Hepatocyte (in vitro differentiated cells): Measurements from ENCODE around the gene GNPTG. TPM values are rescaled to one million over a fixed set of nuclear protein-coding genes. Genes with fewer than 3 reads are reported as not detected.

Experiments
- DNase-seq: peaks from one replicate; pipeline ENCODE4 v3.0.0-alpha.2; 2016; ENCODE audit warnings: low spot score
- H2AFZ ChIP-seq: fragments of 200-600 bp; sonication (generic); 2 replicates; pipeline ENCODE4 v1.6.0; 2016; ENCODE audit warnings: antibody characterized with exemption, mild to moderate bottlenecking
- H3K27ac ChIP-seq: fragments of 200-600 bp; sonication (generic); 2 replicates; pipeline ENCODE4 v1.5.1; 2016; ENCODE audit warnings: mild to moderate bottlenecking
- H3K27me3 ChIP-seq: fragments of 200-600 bp; sonication (generic); 2 replicates; pipeline ENCODE4 v1.6.1; 2016
- H3K36me3 ChIP-seq: fragments of 200-600 bp; sonication (generic); replicated peaks from 2 replicates; pipeline ENCODE4 v1.5.1; 2016; ENCODE audit warnings: low read depth; ENCODE audit not compliant: insufficient read depth
- H3K4me1 ChIP-seq: fragments of 200-600 bp; sonication (generic); 2 replicates; pipeline ENCODE4 v1.5.1; 2016; ENCODE audit warnings: mild to moderate bottlenecking, moderate library complexity; ENCODE audit not compliant: insufficient read depth
- H3K4me2 ChIP-seq: fragments of 200-600 bp; sonication (generic); 2 replicates; pipeline ENCODE4 v1.6.0; 2016
- H3K4me3 ChIP-seq: fragments of 200-600 bp; sonication (generic); 2 replicates; pipeline ENCODE4 v1.5.1; 2016; ENCODE audit warnings: mild to moderate bottlenecking
- H3K79me2 ChIP-seq: fragments of 200-600 bp; sonication (generic); 2 replicates; pipeline ENCODE4 v1.6.0; 2017; ENCODE audit warnings: mild to moderate bottlenecking
- H3K9me2 ChIP-seq: fragments of 200-600 bp; sonication (generic); replicated peaks from 2 replicates; pipeline ENCODE4 v1.6.0; 2017; ENCODE audit warnings: mild to moderate bottlenecking; ENCODE audit not compliant: insufficient read depth
- H3K9me3 ChIP-seq: fragments of 200-600 bp; sonication (generic); 2 replicates; pipeline ENCODE4 v1.5.1; 2016; ENCODE audit warnings: low read depth, mild to moderate bottlenecking
- H4K20me1 ChIP-seq: fragments of 200-600 bp; sonication (generic); 2 replicates; pipeline ENCODE4 v1.6.0; 2016; ENCODE audit warnings: mild to moderate bottlenecking; ENCODE audit not compliant: insufficient read depth, poor library complexity, severe bottlenecking
- CTCF ChIP-seq: fragments of 200-600 bp; sonication (generic); IDR thresholded peaks from 2 replicates; pipeline ENCODE4 v1.5.1; 2016; ENCODE audit warnings: antibody characterized with exemption, mild to moderate bottlenecking; ENCODE audit not compliant: poor library complexity
- EZH2 ChIP-seq: fragments of 200-600 bp; sonication (generic); IDR thresholded peaks from 2 replicates; pipeline ENCODE4 v1.6.1; 2016; ENCODE audit warnings: antibody characterized with exemption, mild to moderate bottlenecking, borderline replicate concordance
- EZH2phosphoT487 ChIP-seq: fragments of 200-600 bp; sonication (generic); IDR thresholded peaks from one replicate; pipeline ENCODE4 v1.6.1; 2018; ENCODE audit warnings: antibody characterized with exemption, mild to moderate bottlenecking, low read depth, moderate library complexity; ENCODE audit not compliant: unreplicated experiment, severe bottlenecking
- WGBS: methylation state at CpG from one replicate; pipeline ENCODE4 v1.1.6; 2016; ENCODE audit warnings: low lambda C conversion rate; ENCODE audit errors: missing lambda C conversion rate; 5-methylcytosine and 5-hydroxymethylcytosine counted together
- polyA plus RNA-seq: library from polyadenylated mRNA; unstranded; fragments of >200 nt; fragmentation: Nextera tagmentation; extraction: Ambion mirVana; gene quantifications from 2 replicates; pipeline ENCODE4 v1.2.1, GENCODE V29; 2016
- total RNA-seq: library from RNA; depleted of rRNA; stranded (reverse); fragments of >200 nt; gene quantifications from 2 replicates; pipeline ENCODE4 v1.2.3, GENCODE V29; 2014

GNPTG gene
- total and polyA plus RNA-seq, 2 experiments from 2014 or later, result 76.6 to 133 TPM

GRCh38 chr16:1364510-1364909, 12.8 kb downstream of the GNPTG start:
- H3K4me2 ChIP-seq, result no peak overlapping the region
- no peak overlapping the region for H3K4me3 ChIP-seq
- TF ChIP-seq EZH2phosphoT487 (no peak), EZH2 (no peak), CTCF (no peak)
- no peak overlapping the region for H2AFZ ChIP-seq
- 90% methylated on average over 22 of the region's 22 CpGs for WGBS
- no peaks in the 10 kb centered on the region for H3K9me2 ChIP-seq
- H4K20me1 ChIP-seq, result peaks cover 9% of the 10 kb centered on the region
- peaks cover 19% of the 10 kb centered on the region for H3K79me2 ChIP-seq
- no peaks in the 10 kb centered on the region for H3K27me3 ChIP-seq
- H3K36me3 ChIP-seq, result no peaks in the 10 kb centered on the region
- no peaks in the 10 kb centered on the region for H3K4me1 ChIP-seq
- no peak overlapping the region for H3K27ac ChIP-seq
- no peaks in the 10 kb centered on the region for H3K9me3 ChIP-seq
- no peak for DNase-seq

- no peak overlapping the region for H2AFZ ChIP-seq
- H3K9me3 ChIP-seq, result no peaks in the 10 kb centered on the region
- no peaks in the 10 kb centered on the region for H3K9me2 ChIP-seq
- WGBS, result 97% methylated on average over 28 of the region's 29 CpGs
- DNase-seq, result no peak
- peaks cover 3% of the 10 kb centered on the region for H3K79me2 ChIP-seq
- H4K20me1 ChIP-seq, result peaks cover 9% of the 10 kb centered on the region
- H3K27ac ChIP-seq, result no peak overlapping the region
- H3K4me1 ChIP-seq, result no peaks in the 10 kb centered on the region
- H3K36me3 ChIP-seq, result no peaks in the 10 kb centered on the region
- no peaks in the 10 kb centered on the region for H3K27me3 ChIP-seq
- H3K4me2 ChIP-seq, result no peak overlapping the region
- H3K4me3 ChIP-seq, result no peak overlapping the region
- TF ChIP-seq EZH2phosphoT487 (no peak), EZH2 (no peak), CTCF (no peak)
Observed at GRCh38 chr16:1366060-1366711, 14.5 kb downstream of the GNPTG start.

GRCh38 chr16:1366712-1367299, 15.1 kb downstream of the GNPTG start:
- Histone ChIP-seq H3K79me2 (peaks cover 3% of the 10 kb centered on the region), H3K27ac (no peak overlapping the region), H3K4me2 (no peak overlapping the region), H3K4me1 (no peaks in the 10 kb centered on the region), H3K27me3 (no peaks in the 10 kb centered on the region), H4K20me1 (peaks cover 9% of the 10 kb centered on the region), H3K9me3 (no peaks in the 10 kb centered on the region), H2AFZ (no peak overlapping the region), H3K9me2 (no peaks in the 10 kb centered on the region), H3K36me3 (no peaks in the 10 kb centered on the region), H3K4me3 (no peak overlapping the region)
- no peak for DNase-seq
- WGBS, result 96% methylated on average over 22 of the region's 24 CpGs
- TF ChIP-seq EZH2phosphoT487, result no peak
- no peak for TF ChIP-seq CTCF
- TF ChIP-seq EZH2, result no peak
